ENCODE measurements around the gene RGL3. TPM values are rescaled to one million over a fixed set of nuclear protein-coding genes. Genes with fewer than 3 reads are reported as not detected.

The RGL3 gene
- total RNA-seq, 2 donors from 2014 or later, result 13.8 to 32.7 TPM

DNA sequence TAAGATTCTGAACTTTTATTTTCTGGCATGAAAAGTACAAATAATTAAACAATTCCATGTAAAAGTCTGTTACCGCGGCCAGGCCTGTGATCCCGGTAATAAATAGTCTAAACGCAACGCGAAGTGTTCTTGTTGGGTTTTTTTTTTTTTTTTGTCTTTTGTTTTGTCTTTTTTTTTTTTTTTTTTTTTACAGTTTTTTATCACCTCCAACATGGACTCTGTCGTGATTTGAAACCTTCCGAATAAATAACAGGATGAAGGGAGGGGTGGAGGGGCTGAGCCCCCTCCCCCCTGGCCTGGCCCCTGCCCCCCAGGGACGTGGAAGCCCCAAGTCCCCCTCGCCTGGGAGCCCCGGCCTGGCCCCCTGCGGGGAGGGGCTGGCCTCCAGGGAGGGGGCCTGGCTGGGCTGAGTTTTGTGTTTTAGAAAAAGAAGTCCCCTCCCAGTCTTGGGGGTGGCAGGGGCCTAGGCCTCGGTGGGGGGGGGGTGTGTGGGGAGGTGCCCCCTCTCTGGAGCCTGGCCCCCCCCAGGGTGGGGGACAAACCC lies 32.3 kb upstream of the RGL3 start:
- H3K36me3 ChIP-seq, result no peaks in the 10 kb centered on the region
- no peaks in the 10 kb centered on the region for H3K4me1 ChIP-seq
- H3K9me3 ChIP-seq, result no peaks in the 10 kb centered on the region
- H3K27ac ChIP-seq, result no peak overlapping the region
- H3K27me3 ChIP-seq, result no peaks in the 10 kb centered on the region
- DNase-seq, result no peak
- no peak overlapping the region for H3K9ac ChIP-seq (ENCODE audit: low read depth in 2 of 2, low read length in 2 of 2)
- intact Hi-C loops (cut with DNase I), result no loop called here
- TF ChIP-seq, protein P1, sequence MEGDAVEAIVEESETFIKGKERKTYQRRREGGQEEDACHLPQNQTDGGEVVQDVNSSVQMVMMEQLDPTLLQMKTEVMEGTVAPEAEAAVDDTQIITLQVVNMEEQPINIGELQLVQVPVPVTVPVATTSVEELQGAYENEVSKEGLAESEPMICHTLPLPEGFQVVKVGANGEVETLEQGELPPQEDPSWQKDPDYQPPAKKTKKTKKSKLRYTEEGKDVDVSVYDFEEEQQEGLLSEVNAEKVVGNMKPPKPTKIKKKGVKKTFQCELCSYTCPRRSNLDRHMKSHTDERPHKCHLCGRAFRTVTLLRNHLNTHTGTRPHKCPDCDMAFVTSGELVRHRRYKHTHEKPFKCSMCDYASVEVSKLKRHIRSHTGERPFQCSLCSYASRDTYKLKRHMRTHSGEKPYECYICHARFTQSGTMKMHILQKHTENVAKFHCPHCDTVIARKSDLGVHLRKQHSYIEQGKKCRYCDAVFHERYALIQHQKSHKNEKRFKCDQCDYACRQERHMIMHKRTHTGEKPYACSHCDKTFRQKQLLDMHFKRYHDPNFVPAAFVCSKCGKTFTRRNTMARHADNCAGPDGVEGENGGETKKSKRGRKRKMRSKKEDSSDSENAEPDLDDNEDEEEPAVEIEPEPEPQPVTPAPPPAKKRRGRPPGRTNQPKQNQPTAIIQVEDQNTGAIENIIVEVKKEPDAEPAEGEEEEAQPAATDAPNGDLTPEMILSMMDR (IDR thresholded peaks at IDR 0.05), result no peak
- H3K4me3 ChIP-seq, result no peak overlapping the region

DNA sequence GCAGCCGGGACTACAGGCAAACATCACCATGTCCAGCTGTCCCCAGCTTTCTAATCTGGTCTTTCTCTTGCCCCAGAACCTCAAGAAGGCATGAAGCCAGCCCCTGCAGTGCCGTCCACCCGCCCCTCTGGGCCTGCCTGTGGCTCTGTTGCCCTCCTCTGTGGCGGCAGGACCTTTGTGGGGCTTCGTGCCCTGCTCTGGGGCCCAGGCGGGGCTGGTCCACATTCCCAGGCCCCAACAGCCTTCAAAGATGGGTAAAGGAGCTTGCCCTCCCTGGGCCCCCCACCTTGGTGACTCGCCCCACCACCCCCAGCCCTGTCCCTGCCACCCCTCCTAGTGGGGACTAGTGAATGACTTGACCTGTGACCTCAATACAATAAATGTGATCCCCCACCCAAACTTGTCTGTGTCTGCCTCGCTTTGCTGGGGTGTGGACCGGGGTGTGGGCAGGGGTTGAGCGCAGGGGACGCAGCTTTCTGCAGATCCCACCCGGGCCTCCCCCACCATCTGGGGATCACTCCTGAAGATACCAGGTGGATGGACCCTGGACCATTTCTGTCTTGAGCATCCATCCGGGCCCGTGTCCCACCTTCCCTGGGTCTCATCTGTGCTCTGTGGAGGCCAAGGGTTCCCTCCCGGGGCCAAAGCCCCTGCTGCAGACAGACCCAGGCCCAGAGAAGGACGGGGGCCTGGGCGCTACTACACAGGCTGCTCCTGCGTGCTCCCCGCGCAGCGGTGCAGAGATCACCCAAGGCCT lies 31.6 kb upstream of the RGL3 start:
- intact Hi-C loops (cut with DNase I), result no loop called here
- Histone ChIP-seq H3K4me1 (no peaks in the 10 kb centered on the region), H3K9me3 (no peaks in the 10 kb centered on the region), H3K27me3 (no peaks in the 10 kb centered on the region), H3K9ac (ENCODE audit: low read depth in 2 of 2, low read length in 2 of 2) (no peak overlapping the region), H3K36me3 (no peaks in the 10 kb centered on the region), H3K4me3 (no peak overlapping the region), H3K27ac (no peak overlapping the region)
- TF ChIP-seq, protein P1 (IDR thresholded peaks at IDR 0.05), result no peak
- DNase-seq, result no peak

DNA sequence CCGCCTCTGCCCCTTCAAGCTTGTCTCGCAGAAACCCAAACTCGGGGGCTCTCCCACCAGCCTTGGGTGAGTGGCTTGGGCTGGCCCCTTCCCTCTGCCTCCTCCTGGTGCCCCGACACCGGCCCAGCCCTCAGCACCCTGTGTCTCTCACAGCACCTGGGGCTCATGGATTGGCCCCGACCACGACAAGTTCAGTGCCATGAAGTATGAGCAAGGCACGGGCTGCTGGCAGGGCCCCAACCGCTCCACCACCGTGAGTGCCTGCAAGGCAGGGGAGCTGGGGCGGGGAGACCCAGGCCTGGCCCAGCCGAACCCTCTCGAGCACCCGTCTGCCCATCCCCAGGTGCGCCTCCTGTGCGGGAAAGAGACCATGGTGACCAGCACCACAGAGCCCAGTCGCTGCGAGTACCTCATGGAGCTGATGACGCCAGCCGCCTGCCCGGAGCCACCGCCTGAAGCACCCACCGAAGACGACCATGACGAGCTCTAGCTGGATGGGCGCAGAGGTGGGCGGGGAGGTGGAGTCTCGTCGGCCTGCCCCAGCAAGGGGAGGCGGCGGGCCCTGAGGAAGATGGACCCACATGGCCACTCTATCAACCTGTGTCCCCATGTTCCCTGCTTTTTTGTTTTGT lies 29.9 kb upstream of the RGL3 start:
- no peak overlapping the region for H3K27ac ChIP-seq
- no peaks in the 10 kb centered on the region for H3K9me3 ChIP-seq
- no peak for DNase-seq
- TF ChIP-seq, protein P1 (IDR thresholded peaks at IDR 0.05), result no peak
- no peak overlapping the region for H3K9ac ChIP-seq (ENCODE audit: low read depth in 2 of 2, low read length in 2 of 2)
- no peaks in the 10 kb centered on the region for H3K27me3 ChIP-seq
- H3K4me1 ChIP-seq, result no peaks in the 10 kb centered on the region
- intact Hi-C loops (cut with DNase I), result loop anchor here (5.0 kb wide), 2 partner anchors 67 to 157 kb away; partner anchors contain the start of gene EPOR
- H3K36me3 ChIP-seq, result no peaks in the 10 kb centered on the region
- H3K4me3 ChIP-seq, result no peak overlapping the region

DNA sequence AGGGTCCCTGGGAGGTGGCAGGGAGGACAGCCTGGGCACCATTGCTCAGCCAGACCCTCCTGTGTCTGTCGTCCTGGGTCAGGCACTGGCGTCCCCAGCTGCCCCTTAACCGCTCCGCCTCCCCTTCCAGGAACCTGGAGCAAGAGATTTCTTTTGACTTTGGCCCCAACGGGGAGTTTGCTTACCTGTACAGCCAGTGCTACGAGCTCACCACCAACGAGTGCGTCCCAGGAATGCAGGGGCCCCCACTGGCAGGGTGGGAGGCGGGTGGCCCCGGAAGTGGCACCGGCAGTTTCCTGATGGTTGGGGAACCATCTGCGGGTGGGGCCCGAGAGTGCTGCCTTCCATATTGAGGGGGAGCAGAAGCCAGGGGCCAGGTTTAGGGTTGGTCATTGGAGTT lies 29.3 kb upstream of the RGL3 start:
- no peak for DNase-seq
- H3K4me3 ChIP-seq, result no peak overlapping the region
- no peaks in the 10 kb centered on the region for H3K27me3 ChIP-seq
- no peaks in the 10 kb centered on the region for H3K9me3 ChIP-seq
- no peaks in the 10 kb centered on the region for H3K4me1 ChIP-seq
- no peaks in the 10 kb centered on the region for H3K36me3 ChIP-seq
- H3K9ac ChIP-seq (ENCODE audit: low read depth in 2 of 2, low read length in 2 of 2), result no peak overlapping the region
- intact Hi-C loops (cut with DNase I), result loop anchor here (5.0 kb wide), 2 partner anchors 66 to 156 kb away; partner anchors contain the start of gene EPOR
- TF ChIP-seq, protein P1 (IDR thresholded peaks at IDR 0.05), result no peak
- H3K27ac ChIP-seq, result no peak overlapping the region

DNA sequence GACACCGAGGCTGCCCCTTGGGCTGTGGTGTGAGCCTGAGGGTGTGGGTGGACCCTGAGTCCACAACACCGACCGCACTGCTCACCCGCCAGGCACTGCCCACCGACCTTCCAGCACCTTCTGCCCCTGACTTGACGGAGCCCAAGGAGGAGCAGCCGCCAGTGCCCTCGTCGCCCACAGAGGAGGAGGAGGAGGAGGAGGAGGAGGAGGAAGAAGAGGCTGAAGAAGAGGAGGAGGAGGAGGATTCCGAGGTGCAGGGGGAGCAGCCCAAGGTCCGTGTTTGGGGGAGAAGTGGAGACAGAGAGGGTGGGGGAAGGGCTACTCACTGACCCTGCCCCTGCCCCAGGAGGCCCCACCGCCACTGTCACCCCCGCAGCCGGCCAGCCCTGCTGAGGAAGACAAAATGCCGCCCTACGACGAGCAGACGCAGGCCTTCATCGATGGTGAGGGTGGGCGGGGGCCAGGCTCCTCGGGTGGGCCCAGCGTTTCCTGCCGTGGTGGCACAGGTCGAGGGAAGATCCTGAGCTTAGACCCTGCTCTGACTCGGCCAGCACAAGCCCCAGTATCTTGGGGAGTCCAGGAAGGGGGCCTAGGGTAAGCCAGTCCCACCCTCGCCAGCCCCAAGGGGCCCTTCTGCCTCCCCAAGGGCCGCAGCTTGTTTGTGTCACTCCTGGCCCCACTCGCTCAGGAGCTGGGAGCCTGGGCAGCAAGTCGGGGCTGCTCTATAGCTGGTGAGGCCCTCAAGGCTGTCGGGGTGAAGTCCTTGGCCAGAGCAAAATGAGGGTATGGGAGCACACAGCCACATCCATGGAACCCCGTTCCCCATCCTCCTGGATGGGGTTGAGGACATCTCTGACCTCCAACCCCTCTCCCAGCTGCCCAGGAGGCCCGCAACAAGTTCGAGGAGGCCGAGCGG lies 28.5 kb upstream of the RGL3 start:
- no peak for DNase-seq
- H3K9ac ChIP-seq (ENCODE audit: low read depth in 2 of 2, low read length in 2 of 2), result no peak overlapping the region
- H3K27ac ChIP-seq, result no peak overlapping the region
- no peak overlapping the region for H3K4me3 ChIP-seq
- H3K4me1 ChIP-seq, result no peaks in the 10 kb centered on the region
- H3K9me3 ChIP-seq, result no peaks in the 10 kb centered on the region
- intact Hi-C loops (cut with DNase I), result loop anchor here (5.0 kb wide), 2 partner anchors 65 to 155 kb away; partner anchors contain the start of gene EPOR
- H3K27me3 ChIP-seq, result no peaks in the 10 kb centered on the region
- TF ChIP-seq, protein P1 (IDR thresholded peaks at IDR 0.05), result no peak
- no peaks in the 10 kb centered on the region for H3K36me3 ChIP-seq
